Tracheal epithelial cell (primary cell): ENCODE measurements around the gene AKT3. TPM values are rescaled to one million over a fixed set of nuclear protein-coding genes. Genes with fewer than 3 reads are reported as not detected.

Experiments
- total RNA-seq: library from RNA; depleted of rRNA; stranded (reverse); fragments of >200 nt; gene quantifications from 2 replicates; pipeline ENCODE4 v1.2.1, GENCODE V29; 2014

AKT3 gene
- total RNA-seq = 10.7 and 21.4 TPM in 2 replicates

DNA sequence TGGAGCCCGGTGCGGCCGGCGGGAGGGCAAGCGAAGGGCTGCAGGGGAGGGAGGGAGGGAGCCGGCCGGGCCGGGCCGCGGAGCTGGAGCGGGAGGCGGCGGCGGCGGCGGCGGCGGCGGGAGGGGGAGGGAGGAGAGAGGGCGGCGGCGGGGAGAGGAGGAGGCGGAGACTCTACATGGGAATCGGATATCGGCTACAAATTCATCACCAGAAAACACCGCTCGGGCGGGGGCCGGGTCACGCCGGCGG is at the start of gene AKT3:
Gene AKT3 (minus strand): TSS at position 42 of the 250 bp plus-strand sequence. CDS start 7,073 bp downstream, outside the sequence.

Other genes starting within 250 kb of the AKT3 start
- 6.0 and 6.6 TPM in 2 replicates for gene ZBTB18, start 201.0 kb upstream of the AKT3 start, total RNA-seq